Testis (tissue), 2 donors: ENCODE measurements around the gene APOBEC3B.

Experiments
- POLR2A ChIP-seq: fragments of 450-650 bp; IDR thresholded peaks from one replicate; pipeline ENCODE4 v1.6.1; 2017; ENCODE audit warnings: antibody characterized with exemption, mild to moderate bottlenecking, moderate library complexity
- TF ChIP-seq, protein P1 (sequence below), 3 experiments: fragments of 450-650 bp in 2 of 3; fragments of 200-600 bp in 1 of 3; sonication (generic) in 1 of 3; IDR thresholded peaks; one replicate each; pipeline ENCODE4 v1.5.1; 2016 to 2019; ENCODE audit warnings: antibody characterized with exemption in 3 of 3, mild to moderate bottlenecking in 2 of 3, moderate library complexity in 1 of 3

DNA sequence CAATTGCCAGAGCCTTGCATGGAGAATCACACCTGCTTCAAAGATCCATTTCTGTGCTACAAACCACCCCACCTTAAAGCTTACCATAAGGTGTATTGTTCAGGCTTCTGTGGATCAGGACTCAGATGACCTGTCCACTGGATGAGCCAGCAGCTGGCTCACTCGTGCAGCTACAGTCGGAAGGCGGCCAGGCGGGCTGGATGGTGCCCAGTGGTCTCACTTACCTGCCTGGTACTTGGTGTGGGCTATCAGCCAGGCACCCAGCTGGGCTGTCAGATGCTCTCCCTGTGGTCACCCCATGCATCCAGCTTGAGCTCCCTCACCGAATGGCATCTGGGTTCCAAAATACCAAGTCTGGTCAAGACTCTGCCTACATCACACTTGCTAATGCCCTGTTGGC is 10.9 kb upstream of the APOBEC3B start:
- TF ChIP-seq, protein P1, sequence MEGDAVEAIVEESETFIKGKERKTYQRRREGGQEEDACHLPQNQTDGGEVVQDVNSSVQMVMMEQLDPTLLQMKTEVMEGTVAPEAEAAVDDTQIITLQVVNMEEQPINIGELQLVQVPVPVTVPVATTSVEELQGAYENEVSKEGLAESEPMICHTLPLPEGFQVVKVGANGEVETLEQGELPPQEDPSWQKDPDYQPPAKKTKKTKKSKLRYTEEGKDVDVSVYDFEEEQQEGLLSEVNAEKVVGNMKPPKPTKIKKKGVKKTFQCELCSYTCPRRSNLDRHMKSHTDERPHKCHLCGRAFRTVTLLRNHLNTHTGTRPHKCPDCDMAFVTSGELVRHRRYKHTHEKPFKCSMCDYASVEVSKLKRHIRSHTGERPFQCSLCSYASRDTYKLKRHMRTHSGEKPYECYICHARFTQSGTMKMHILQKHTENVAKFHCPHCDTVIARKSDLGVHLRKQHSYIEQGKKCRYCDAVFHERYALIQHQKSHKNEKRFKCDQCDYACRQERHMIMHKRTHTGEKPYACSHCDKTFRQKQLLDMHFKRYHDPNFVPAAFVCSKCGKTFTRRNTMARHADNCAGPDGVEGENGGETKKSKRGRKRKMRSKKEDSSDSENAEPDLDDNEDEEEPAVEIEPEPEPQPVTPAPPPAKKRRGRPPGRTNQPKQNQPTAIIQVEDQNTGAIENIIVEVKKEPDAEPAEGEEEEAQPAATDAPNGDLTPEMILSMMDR (IDR thresholded peaks at IDR 0.05): no peak
- TF ChIP-seq POLR2A: no peak
